Nephron (organoid): ENCODE results near the gene MTERF4.

ENCODE experiments used
- H3K27ac Mint-ChIP-seq, 3 experiments: 2 replicates each; pipeline ENCODE4 v1.8.0; 2020; ENCODE audit warnings: mixed read lengths in 3 of 3, mild to moderate bottlenecking in 2 of 3, moderate library complexity in 1 of 3
- H3K27me3 Mint-ChIP-seq: 2 replicates; pipeline ENCODE4 v1.8.0; 2021; ENCODE audit warnings: low read depth, mild to moderate bottlenecking, moderate library complexity, mixed read lengths
- H3K36me3 Mint-ChIP-seq: 2 replicates; pipeline ENCODE4 v1.8.0; 2020; ENCODE audit warnings: low read depth, mixed read lengths
- H3K4me1 Mint-ChIP-seq: 2 replicates; pipeline ENCODE4 v1.8.0; 2020; ENCODE audit warnings: mixed read lengths
- H3K4me3 Mint-ChIP-seq, 3 experiments: 2 replicates each; pipeline ENCODE4 v1.8.0; 2020; ENCODE audit warnings: mild to moderate bottlenecking in 3 of 3, mixed read lengths in 3 of 3, moderate library complexity in 2 of 3
- H3K9me3 Mint-ChIP-seq: 2 replicates; pipeline ENCODE4 v1.8.0; 2020; ENCODE audit warnings: mixed read lengths
- CTCF ChIP-seq, 3 experiments: fragments of 200-600 bp; sonication (generic); IDR thresholded peaks; one replicate each; pipeline ENCODE4 v1.5.0; 2021; ENCODE audit warnings: antibody characterized with exemption in 3 of 3; ENCODE audit not compliant: unreplicated experiment in 3 of 3

The MTERF4 gene

GRCh38 chr2:241136191-241136590, 34.1 kb upstream of the MTERF4 start:
- no peaks in the 10 kb centered on the region for H3K9me3 Mint-ChIP-seq
- H3K4me3 Mint-ChIP-seq: no peak overlapping the region
- peaks cover 25% of the 10 kb centered on the region for H3K36me3 Mint-ChIP-seq
- H3K4me1 Mint-ChIP-seq: no peaks in the 10 kb centered on the region
- H3K27ac Mint-ChIP-seq: peak overlapping the region; percentile 87 to 92 (median 90)
- TF ChIP-seq CTCF (IDR thresholded peaks at IDR 0.05; ENCODE audit: unreplicated experiment in 3 of 3): no peak
- peaks cover 10% of the 10 kb centered on the region for H3K27me3 Mint-ChIP-seq

GRCh38 chr2:241135737-241136136, 33.6 kb upstream of the MTERF4 start:
- Mint-ChIP-seq H3K27me3 (peaks cover 10% of the 10 kb centered on the region), H3K9me3 (no peaks in the 10 kb centered on the region), H3K4me1 (no peaks in the 10 kb centered on the region), H3K27ac (peak overlapping the region; percentile 87 to 92 (median 90)), H3K4me3 (no peak overlapping the region), H3K36me3 (peaks cover 25% of the 10 kb centered on the region)
- no peak for TF ChIP-seq CTCF (IDR thresholded peaks at IDR 0.05; ENCODE audit: unreplicated experiment in 3 of 3)

GRCh38 chr2:241134711-241135110, 32.6 kb upstream of the MTERF4 start:
- Mint-ChIP-seq H3K36me3 (peaks cover 27% of the 10 kb centered on the region), H3K4me3 (no peak overlapping the region), H3K27ac (peak overlapping the region in 2 of 3 experiments; percentile 34 to 47), H3K4me1 (no peaks in the 10 kb centered on the region), H3K27me3 (peaks cover 10% of the 10 kb centered on the region), H3K9me3 (no peaks in the 10 kb centered on the region)
- TF ChIP-seq CTCF (IDR thresholded peaks at IDR 0.05; ENCODE audit: unreplicated experiment in 3 of 3): no peak

- no peak overlapping the region for H3K27ac Mint-ChIP-seq
- peaks cover 23% of the 10 kb centered on the region for H3K36me3 Mint-ChIP-seq
- no peaks in the 10 kb centered on the region for H3K4me1 Mint-ChIP-seq
- no peak for TF ChIP-seq CTCF (IDR thresholded peaks at IDR 0.05; ENCODE audit: unreplicated experiment in 3 of 3)
- H3K27me3 Mint-ChIP-seq: peaks cover 10% of the 10 kb centered on the region
- no peaks in the 10 kb centered on the region for H3K9me3 Mint-ChIP-seq
- no peak overlapping the region for H3K4me3 Mint-ChIP-seq
Observed at GRCh38 chr2:241133436-241133820, 31.3 kb upstream of the MTERF4 start.

- peaks cover 20% of the 10 kb centered on the region for H3K36me3 Mint-ChIP-seq
- H3K4me3 Mint-ChIP-seq: no peak overlapping the region
- H3K27me3 Mint-ChIP-seq: peaks cover 10% of the 10 kb centered on the region
Observed at GRCh38 chr2:241132538-241133435, 30.7 kb upstream of the MTERF4 start.

More at GRCh38 chr2:241132538-241133435, 30.7 kb upstream of the MTERF4 start:
- no peak for TF ChIP-seq CTCF (IDR thresholded peaks at IDR 0.05; ENCODE audit: unreplicated experiment in 3 of 3)
- H3K9me3 Mint-ChIP-seq: no peaks in the 10 kb centered on the region
- H3K4me1 Mint-ChIP-seq: no peaks in the 10 kb centered on the region
- no peak overlapping the region for H3K27ac Mint-ChIP-seq
